WERI-Rb-1 (cell line): Measurements from ENCODE around the gene EFCAB12.

ENCODE experiments used
- DNase-seq: peaks from one replicate; pipeline ENCODE4 v3.0.0-alpha.2; 2020
- H3K27ac ChIP-seq: fragments of 250-450 bp; sonication (Bioruptor Pico); 2 replicates; pipeline ENCODE4 v1.5.1; 2020; ENCODE audit warnings: mild to moderate bottlenecking, moderate library complexity
- H3K27me3 ChIP-seq: fragments of 250-450 bp; sonication (Bioruptor Pico); 2 replicates; pipeline ENCODE4 v1.5.1; 2021; ENCODE audit warnings: mild to moderate bottlenecking, low read depth, moderate library complexity; ENCODE audit not compliant: insufficient read depth, severe bottlenecking
- H3K36me3 ChIP-seq: fragments of 250-450 bp; sonication (Bioruptor Pico); 2 replicates; pipeline ENCODE4 v1.5.1; 2020; ENCODE audit warnings: mild to moderate bottlenecking, moderate library complexity
- H3K4me3 ChIP-seq: 2 replicates; pipeline ENCODE4 v1.5.1; 2011; ENCODE audit warnings: low read depth, mild to moderate bottlenecking, control low read depth, low read length
- H3K9me3 ChIP-seq: fragments of 250-450 bp; sonication (Bioruptor Pico); 2 replicates; pipeline ENCODE4 v1.5.1; 2021; ENCODE audit warnings: mild to moderate bottlenecking, moderate library complexity; ENCODE audit not compliant: severe bottlenecking
- TF ChIP-seq, protein P1 (sequence below): IDR thresholded peaks from 2 replicates; pipeline ENCODE4 v1.5.1; 2011; ENCODE audit warnings: low read depth, mild to moderate bottlenecking, control low read depth, inconsistent platforms, low read length

The EFCAB12 gene

DNA sequence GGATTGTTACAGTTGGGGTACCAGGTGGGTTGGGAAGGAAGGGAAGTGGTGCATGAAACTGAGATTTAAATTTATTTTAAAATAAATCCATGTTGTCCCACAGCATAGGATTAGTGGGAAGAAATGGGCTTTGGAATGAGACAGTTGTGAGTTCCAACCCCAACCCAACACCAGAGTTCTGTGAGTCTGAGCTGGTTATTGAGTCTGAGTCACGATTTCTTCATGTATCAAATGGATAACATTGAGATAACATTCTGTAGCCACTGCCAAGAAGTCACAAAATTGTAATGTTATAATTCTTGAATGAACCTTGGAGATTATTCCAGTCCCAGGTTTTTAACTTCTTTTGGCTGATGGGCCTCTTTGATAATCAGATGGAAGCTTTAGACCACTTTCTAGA lies 25.3 kb upstream of the EFCAB12 start:
- Histone ChIP-seq H3K9me3 (no peaks in the 10 kb centered on the region), H3K27ac (no peak overlapping the region), H3K27me3 (no peaks in the 10 kb centered on the region), H3K4me3 (no peak overlapping the region), H3K36me3 (peaks cover 10% of the 10 kb centered on the region)
- no peak for DNase-seq
- TF ChIP-seq, protein P1, sequence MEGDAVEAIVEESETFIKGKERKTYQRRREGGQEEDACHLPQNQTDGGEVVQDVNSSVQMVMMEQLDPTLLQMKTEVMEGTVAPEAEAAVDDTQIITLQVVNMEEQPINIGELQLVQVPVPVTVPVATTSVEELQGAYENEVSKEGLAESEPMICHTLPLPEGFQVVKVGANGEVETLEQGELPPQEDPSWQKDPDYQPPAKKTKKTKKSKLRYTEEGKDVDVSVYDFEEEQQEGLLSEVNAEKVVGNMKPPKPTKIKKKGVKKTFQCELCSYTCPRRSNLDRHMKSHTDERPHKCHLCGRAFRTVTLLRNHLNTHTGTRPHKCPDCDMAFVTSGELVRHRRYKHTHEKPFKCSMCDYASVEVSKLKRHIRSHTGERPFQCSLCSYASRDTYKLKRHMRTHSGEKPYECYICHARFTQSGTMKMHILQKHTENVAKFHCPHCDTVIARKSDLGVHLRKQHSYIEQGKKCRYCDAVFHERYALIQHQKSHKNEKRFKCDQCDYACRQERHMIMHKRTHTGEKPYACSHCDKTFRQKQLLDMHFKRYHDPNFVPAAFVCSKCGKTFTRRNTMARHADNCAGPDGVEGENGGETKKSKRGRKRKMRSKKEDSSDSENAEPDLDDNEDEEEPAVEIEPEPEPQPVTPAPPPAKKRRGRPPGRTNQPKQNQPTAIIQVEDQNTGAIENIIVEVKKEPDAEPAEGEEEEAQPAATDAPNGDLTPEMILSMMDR: no peak

DNA sequence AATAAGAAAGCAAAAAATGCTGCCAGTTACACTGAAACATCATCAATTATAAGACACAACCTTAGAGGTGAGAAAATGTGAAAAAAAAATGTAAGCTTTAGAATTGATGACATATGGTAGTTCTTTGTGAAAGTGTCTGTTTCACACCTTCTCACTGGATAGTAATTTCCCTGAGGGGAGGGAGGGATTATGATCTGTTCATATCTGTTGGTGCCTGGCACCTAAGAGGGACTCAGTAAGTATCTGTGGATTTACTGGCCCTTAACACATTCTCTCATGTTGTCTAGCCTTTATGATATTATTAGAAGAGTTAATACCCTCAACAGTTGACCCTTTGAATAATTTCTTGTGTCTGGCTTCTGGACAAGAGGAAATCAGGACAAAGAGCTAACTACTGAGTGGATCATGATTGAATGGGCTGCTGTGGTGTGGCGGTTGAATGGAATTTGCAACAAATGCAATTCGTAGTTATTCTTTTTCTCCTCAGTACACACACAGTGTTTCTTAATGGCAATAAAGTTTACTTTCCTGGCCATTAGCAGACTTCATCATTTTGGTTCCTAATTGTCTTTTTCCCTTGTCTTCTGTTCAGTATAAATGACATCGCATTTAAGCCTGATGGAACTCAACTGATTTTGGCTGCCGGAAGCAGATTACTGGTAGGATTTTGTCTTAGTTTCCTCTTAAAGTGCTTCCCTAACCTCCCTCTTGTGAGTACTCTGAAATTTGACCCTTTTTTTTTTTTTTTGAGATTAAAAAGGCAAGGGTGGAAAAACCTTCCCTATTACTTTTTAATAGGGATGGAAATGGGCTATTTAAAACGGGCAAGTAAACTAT lies 21.1 kb upstream of the EFCAB12 start:
- no peak for DNase-seq
- Histone ChIP-seq H3K9me3 (no peaks in the 10 kb centered on the region), H3K36me3 (peaks cover 4% of the 10 kb centered on the region), H3K4me3 (no peak overlapping the region), H3K27me3 (no peaks in the 10 kb centered on the region), H3K27ac (no peak overlapping the region)
- TF ChIP-seq, protein P1: no peak

DNA sequence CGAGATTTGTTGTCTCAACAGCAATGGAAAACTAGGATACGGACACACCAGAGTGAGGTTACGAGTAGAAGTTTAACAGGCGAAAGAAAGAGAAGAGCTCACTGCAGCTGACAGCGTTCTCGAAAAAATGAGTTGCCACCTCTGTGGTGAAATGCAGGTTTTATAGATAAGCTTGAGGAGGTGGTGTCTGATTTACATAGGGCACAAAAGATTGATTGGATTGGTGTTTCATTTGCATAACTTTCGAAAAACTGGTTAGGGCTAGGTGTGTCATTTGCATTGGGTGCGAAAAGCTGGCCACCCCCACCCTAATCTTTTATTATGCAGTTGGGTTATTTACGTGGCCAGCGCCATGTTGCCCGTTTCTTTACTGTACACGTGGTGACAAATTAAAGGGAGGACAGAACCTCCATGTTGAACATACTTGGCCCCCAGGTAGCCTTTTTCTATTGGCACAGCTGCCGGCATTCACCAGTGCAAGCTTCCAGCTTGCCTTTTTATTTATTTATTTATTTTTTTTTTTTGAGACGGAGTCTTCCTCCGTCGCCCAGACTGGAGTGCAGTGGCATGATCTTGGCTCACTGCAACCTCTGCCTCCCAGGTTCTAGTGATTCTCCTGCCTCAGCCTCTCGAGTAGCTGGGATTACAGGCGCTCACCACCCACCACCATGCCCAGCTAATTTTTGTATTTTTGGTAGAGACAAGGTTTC lies 19.9 kb upstream of the EFCAB12 start:
- Histone ChIP-seq H3K4me3 (no peak overlapping the region), H3K27me3 (no peaks in the 10 kb centered on the region), H3K36me3 (peaks cover 2% of the 10 kb centered on the region; the same call in 1 of the 2 replicates), H3K9me3 (no peaks in the 10 kb centered on the region), H3K27ac (no peak overlapping the region)
- TF ChIP-seq, protein P1: no peak
- no peak for DNase-seq

DNA sequence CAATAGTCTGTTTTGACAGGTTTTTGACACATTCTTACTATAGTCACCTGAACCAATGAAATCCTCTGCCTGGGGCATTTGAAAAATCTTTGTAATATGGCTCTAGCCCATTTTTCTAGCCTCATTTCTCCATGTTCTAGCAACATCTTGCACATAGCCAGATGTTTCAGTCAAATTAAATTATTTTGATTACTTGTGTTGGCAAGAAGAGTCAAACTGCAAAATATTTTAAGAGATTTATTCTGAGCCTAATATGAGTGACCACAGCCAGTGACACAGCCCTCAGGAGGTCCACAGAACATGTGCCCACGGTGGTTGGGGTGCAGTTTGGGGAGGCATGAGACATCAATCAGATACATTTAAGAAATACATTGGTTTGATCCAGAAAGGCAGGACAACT lies 18.5 kb upstream of the EFCAB12 start:
- DNase-seq: no peak
- H3K36me3 ChIP-seq: no peaks in the 10 kb centered on the region; the same call in 1 of the 2 replicates
- H3K27me3 ChIP-seq: no peaks in the 10 kb centered on the region
- no peak overlapping the region for H3K4me3 ChIP-seq
- TF ChIP-seq, protein P1: no peak
- no peaks in the 10 kb centered on the region for H3K9me3 ChIP-seq
- H3K27ac ChIP-seq: no peak overlapping the region

DNA sequence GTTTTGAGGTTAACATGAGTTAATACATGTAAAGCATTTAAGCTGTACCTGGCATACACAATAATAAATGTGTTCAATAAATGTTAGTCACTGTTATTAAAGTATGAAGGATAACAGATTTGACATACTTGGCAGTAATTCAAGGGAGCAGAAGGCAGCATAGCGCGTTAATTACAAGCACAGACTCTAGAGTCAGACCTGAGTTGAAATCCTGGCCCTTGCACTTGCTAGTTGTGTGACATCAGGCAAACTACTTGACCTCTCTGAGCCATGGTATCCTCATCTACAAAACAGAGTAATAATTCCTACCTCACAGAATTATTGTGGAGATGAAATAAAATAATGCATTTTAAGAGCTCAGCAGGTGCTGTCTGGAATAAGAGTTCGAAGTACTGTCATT lies 17.0 kb upstream of the EFCAB12 start:
- H3K9me3 ChIP-seq: no peaks in the 10 kb centered on the region
- H3K27ac ChIP-seq: no peak overlapping the region
- H3K27me3 ChIP-seq: no peaks in the 10 kb centered on the region
- H3K36me3 ChIP-seq: no peaks in the 10 kb centered on the region
- no peak overlapping the region for H3K4me3 ChIP-seq
- no peak for DNase-seq
- TF ChIP-seq, protein P1: no peak
